ENCODE data around the gene RASGEF1C.
"Not testable (repeated sequence)": the region's sequence is repeated elsewhere in the genome, so short reads cannot be mapped to it uniquely, and the experiment has no call there.

Gene RASGEF1C

GRCh38 chr5:180213256-180213600 is 4.2 kb upstream of the RASGEF1C start:
- POLR2A ChIA-PET, result no interaction called here
- CTCF ChIA-PET, result interaction anchor here (1.0 kb wide), 1 partner anchor 115 kb away, joined by 3 read pairs; no protein-coding TSS in a partner anchor
- TF ChIP-seq SP1 (IDR thresholded peaks at IDR 0.05), result no peak
- DNase-seq (ENCODE audit: extremely low spot score), result no peak

GRCh38 chr5:180212363-180213255 is 3.6 kb upstream of the RASGEF1C start:
- no peak for DNase-seq (ENCODE audit: extremely low spot score)
- CTCF ChIA-PET, result interaction anchor here (1.0 kb wide), 1 partner anchor 116 kb away, joined by 3 read pairs; no protein-coding TSS in a partner anchor
- TF ChIP-seq ELF4 (IDR thresholded peaks at IDR 0.05), result no peak
- no peak for TF ChIP-seq PKNOX1 (IDR thresholded peaks at IDR 0.05)
- no peak for TF ChIP-seq SUZ12 (IDR thresholded peaks at IDR 0.05)
- no peak for TF ChIP-seq HDGF (IDR thresholded peaks at IDR 0.05; ENCODE audit: borderline replicate concordance)
- no peak for TF ChIP-seq NFRKB (IDR thresholded peaks at IDR 0.05)
- TF ChIP-seq BHLHE40 (IDR thresholded peaks at IDR 0.05; ENCODE audit: borderline replicate concordance), result no peak
- POLR2A ChIA-PET, result no interaction called here

GRCh38 chr5:180211761-180212035 is 2.7 kb upstream of the RASGEF1C start:
- no peak for DNase-seq (ENCODE audit: extremely low spot score)
- TF ChIP-seq ELF4 (IDR thresholded peaks at IDR 0.05) (no peak), HDGF (IDR thresholded peaks at IDR 0.05; ENCODE audit: borderline replicate concordance) (no peak), ARNT (IDR thresholded peaks at IDR 0.05) (no peak), FOXK2 (IDR thresholded peaks at IDR 0.05) (no peak), TARDBP (IDR thresholded peaks at IDR 0.05) (no peak), LEF1 (IDR thresholded peaks at IDR 0.05; ENCODE audit: borderline replicate concordance) (no peak), SP1 (IDR thresholded peaks at IDR 0.05) (no peak)
- CTCF ChIA-PET, result interaction anchor here (0.5 kb wide), 1 partner anchor 394 kb away, joined by 3 read pairs; no protein-coding TSS in a partner anchor
- POLR2A ChIA-PET, result no interaction called here

DNA sequence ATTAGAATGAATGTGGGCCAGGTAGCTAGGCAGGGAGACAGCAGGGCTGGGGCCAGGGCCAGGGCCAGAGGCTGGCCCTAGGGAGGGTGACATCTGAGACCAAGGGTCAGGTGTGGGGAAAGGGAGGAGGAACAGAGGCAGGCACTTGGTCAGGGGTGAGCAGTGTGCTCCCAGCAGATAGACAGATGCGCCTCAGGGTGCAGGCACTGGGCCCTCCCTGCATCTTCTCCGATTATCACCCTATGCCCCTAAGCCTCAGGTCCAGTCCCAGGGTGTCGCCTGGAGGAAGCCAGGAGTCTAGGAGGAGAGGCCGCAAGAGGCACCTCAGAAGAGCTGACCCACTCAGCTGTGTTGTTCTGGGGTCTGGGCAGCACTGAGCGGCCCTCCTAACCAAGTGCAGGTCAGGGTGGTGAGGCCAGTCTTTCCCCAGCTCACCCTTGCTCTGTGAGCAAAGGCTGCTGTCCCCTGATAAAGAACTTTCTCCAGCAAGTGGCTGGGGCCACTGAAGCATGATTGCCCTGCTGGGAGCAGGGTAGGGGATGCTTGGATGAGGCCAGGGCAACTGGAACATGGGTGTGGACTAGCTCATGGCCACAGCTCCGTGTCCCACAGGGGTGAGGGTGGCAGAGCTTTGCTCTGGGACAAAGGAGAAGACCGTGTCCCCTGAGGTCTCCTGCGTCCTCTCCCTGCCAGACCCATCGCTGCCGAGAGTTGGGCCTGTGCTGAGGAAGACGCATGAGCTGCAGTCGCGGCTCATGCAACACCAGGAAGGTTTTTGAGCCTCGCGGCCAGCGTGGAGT is 2.1 kb upstream of the RASGEF1C start:
- ChIA-PET POLR2A (no interaction called here), CTCF (interaction anchor here (0.5 to 1.1 kb wide), 3 partner anchors 10 to 395 kb away, joined by 3 to 9 read pairs (median 4); no protein-coding TSS in a partner anchor)
- DNase-seq (ENCODE audit: extremely low spot score), result no peak
- TF ChIP-seq L3MBTL2 (conservative IDR thresholded peaks at IDR 0.05) (no peak), ARNT (IDR thresholded peaks at IDR 0.05) (no peak), ZNF384 (IDR thresholded peaks at IDR 0.05) (no peak), LEF1 (IDR thresholded peaks at IDR 0.05; ENCODE audit: borderline replicate concordance) (no peak), ELF4 (IDR thresholded peaks at IDR 0.05) (no peak), NFRKB (IDR thresholded peaks at IDR 0.05) (no peak), FOXA1 (IDR thresholded peaks at IDR 0.05) (no peak), FOXM1 (IDR thresholded peaks at IDR 0.05; ENCODE audit: borderline replicate concordance) (no peak), SP1 (IDR thresholded peaks at IDR 0.05) (no peak), FOXK2 (IDR thresholded peaks at IDR 0.05) (no peak), HDGF (IDR thresholded peaks at IDR 0.05; ENCODE audit: borderline replicate concordance) (no peak), BHLHE40 (IDR thresholded peaks at IDR 0.05; ENCODE audit: borderline replicate concordance) (no peak), PKNOX1 (IDR thresholded peaks at IDR 0.05) (no peak), CTBP1 (IDR thresholded peaks at IDR 0.05; ENCODE audit: borderline replicate concordance) (no peak), TARDBP (IDR thresholded peaks at IDR 0.05) (no peak), SUZ12 (IDR thresholded peaks at IDR 0.05) (no peak)

DNA sequence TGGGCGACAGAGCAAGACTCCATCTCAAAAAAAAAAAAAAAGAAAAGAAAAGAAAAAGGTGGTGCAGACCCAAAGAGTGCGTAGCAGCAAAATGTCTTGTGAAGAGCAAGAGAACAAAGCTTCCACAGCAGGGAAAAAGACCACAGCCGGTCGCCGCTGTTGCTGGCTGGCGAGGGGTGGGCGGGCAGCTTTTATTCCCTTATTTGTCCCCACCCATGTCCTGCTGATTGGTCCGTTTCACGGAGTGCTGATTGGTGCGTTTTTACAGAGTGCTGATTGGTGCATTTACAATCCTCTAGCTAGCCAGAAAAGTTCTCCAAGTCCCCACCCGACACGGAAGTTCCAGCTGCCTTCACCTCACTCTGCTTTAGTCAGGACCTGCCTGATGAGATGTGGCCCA is 1.1 kb upstream of the RASGEF1C start:
- POLR2A ChIA-PET; DNase-seq (ENCODE audit: extremely low spot score): not testable (repeated sequence)
- CTCF ChIA-PET, result interaction anchor here (0.9 kb wide), 1 partner anchor 118 kb away, joined by 5 read pairs; no protein-coding TSS in a partner anchor

GRCh38 chr5:180208435-180209081 is 453 bp downstream of the RASGEF1C start:
- ChIA-PET CTCF (interaction anchor here (0.6 to 1.7 kb wide), 3 partner anchors 120 to 261 kb away, joined by 3 to 6 read pairs (median 3); no protein-coding TSS in a partner anchor), POLR2A (interaction anchor here (1.0 kb wide), 1 partner anchor 412 kb away, joined by 3 read pairs; no protein-coding TSS in a partner anchor)
- TF ChIP-seq BHLHE40 (IDR thresholded peaks at IDR 0.05; ENCODE audit: borderline replicate concordance), result no peak
- peak; percentile 43; the same call in 1 of the 2 replicates for TF ChIP-seq L3MBTL2 (conservative IDR thresholded peaks at IDR 0.05)
- 0 out of 2 replicates have a peak, but pooled peaks have one; percentile 40 for TF ChIP-seq HDGF (IDR thresholded peaks at IDR 0.05; ENCODE audit: borderline replicate concordance)
- DNase-seq (ENCODE audit: extremely low spot score), result peak; percentile 71

DNA sequence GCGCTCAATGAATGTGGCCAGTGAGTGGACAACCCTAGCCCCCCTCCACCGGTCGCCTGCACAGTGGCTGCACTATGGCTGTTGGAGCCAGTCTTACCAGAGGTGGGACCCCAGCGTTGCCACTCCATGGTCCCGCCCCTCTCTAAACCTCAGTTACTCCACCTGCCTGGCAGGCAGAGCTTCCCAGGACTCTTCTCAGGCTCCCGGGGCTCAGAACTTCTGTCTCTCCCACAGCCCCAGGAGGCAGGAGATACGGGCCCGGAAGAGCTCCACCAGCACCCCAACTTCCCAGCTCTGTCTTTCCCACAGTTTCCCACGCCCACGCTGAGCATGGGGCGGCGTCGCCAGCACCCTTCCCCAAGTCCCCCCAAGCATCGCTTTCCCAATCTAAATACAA is 975 bp downstream of the RASGEF1C start:
- ChIA-PET POLR2A (no interaction called here), CTCF (interaction anchor here (0.6 to 1.7 kb wide), 2 partner anchors 120 to 161 kb away, joined by 3 to 6 read pairs; no protein-coding TSS in a partner anchor)
- no peak for TF ChIP-seq ZNF384 (IDR thresholded peaks at IDR 0.05)
- no peak for TF ChIP-seq FOXA1 (IDR thresholded peaks at IDR 0.05)
- TF ChIP-seq ELF4 (IDR thresholded peaks at IDR 0.05), result no peak
- TF ChIP-seq L3MBTL2 (conservative IDR thresholded peaks at IDR 0.05), result no peak
- no peak for TF ChIP-seq LEF1 (IDR thresholded peaks at IDR 0.05; ENCODE audit: borderline replicate concordance)
- TF ChIP-seq NFRKB (IDR thresholded peaks at IDR 0.05), result no peak
- no peak for TF ChIP-seq FOXM1 (IDR thresholded peaks at IDR 0.05; ENCODE audit: borderline replicate concordance)
- TF ChIP-seq FOXK2 (IDR thresholded peaks at IDR 0.05), result no peak
- no peak for TF ChIP-seq SUZ12 (IDR thresholded peaks at IDR 0.05)
- TF ChIP-seq CTBP1 (IDR thresholded peaks at IDR 0.05; ENCODE audit: borderline replicate concordance), result no peak
- TF ChIP-seq ARNT (IDR thresholded peaks at IDR 0.05), result no peak
- TF ChIP-seq PKNOX1 (IDR thresholded peaks at IDR 0.05), result no peak
- TF ChIP-seq HDGF (IDR thresholded peaks at IDR 0.05; ENCODE audit: borderline replicate concordance), result no peak
- TF ChIP-seq BHLHE40 (IDR thresholded peaks at IDR 0.05; ENCODE audit: borderline replicate concordance), result no peak
- TF ChIP-seq SP1 (IDR thresholded peaks at IDR 0.05), result no peak
- no peak for TF ChIP-seq TARDBP (IDR thresholded peaks at IDR 0.05)
- no peak for DNase-seq (ENCODE audit: extremely low spot score)
